ENCODE measurements around the gene DDX10.

- TF ChIP-seq EZH2 (IDR thresholded peaks at IDR 0.05; ENCODE audit: borderline replicate concordance, insufficient read depth, low read length, poor library complexity, severe bottlenecking) (no peak), CTCF (IDR thresholded peaks at IDR 0.05; ENCODE audit: poor library complexity, severe bottlenecking) (no peak), POLR2AphosphoS5 (IDR thresholded peaks at IDR 0.05) (no peak), EP300 (conservative IDR thresholded peaks at IDR 0.05; ENCODE audit: poor library complexity, severe bottlenecking) (no peak), TAF1 (IDR thresholded peaks at IDR 0.05; ENCODE audit: low read depth) (no peak), SMC3 (conservative IDR thresholded peaks at IDR 0.05; ENCODE audit: poor library complexity) (no peak)
- TF ChIP-seq, protein P1, sequence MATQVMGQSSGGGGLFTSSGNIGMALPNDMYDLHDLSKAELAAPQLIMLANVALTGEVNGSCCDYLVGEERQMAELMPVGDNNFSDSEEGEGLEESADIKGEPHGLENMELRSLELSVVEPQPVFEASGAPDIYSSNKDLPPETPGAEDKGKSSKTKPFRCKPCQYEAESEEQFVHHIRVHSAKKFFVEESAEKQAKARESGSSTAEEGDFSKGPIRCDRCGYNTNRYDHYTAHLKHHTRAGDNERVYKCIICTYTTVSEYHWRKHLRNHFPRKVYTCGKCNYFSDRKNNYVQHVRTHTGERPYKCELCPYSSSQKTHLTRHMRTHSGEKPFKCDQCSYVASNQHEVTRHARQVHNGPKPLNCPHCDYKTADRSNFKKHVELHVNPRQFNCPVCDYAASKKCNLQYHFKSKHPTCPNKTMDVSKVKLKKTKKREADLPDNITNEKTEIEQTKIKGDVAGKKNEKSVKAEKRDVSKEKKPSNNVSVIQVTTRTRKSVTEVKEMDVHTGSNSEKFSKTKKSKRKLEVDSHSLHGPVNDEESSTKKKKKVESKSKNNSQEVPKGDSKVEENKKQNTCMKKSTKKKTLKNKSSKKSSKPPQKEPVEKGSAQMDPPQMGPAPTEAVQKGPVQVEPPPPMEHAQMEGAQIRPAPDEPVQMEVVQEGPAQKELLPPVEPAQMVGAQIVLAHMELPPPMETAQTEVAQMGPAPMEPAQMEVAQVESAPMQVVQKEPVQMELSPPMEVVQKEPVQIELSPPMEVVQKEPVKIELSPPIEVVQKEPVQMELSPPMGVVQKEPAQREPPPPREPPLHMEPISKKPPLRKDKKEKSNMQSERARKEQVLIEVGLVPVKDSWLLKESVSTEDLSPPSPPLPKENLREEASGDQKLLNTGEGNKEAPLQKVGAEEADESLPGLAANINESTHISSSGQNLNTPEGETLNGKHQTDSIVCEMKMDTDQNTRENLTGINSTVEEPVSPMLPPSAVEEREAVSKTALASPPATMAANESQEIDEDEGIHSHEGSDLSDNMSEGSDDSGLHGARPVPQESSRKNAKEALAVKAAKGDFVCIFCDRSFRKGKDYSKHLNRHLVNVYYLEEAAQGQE (IDR thresholded peaks at IDR 0.05; ENCODE audit: borderline replicate concordance), result no peak
Measured at GRCh38 chr11:108775324-108775723, 110.5 kb downstream of the DDX10 start.
